Urinary bladder (tissue), 4 donors: Measurements from ENCODE around the gene CUL9. TPM values are rescaled to one million over a fixed set of nuclear protein-coding genes. Genes with fewer than 3 reads are reported as not detected.

Experiments used
- DNase-seq: peaks from one replicate; pipeline ENCODE4 v3.0.0-alpha.2; 2015; ENCODE audit errors: extremely low spot score
- H3K27ac ChIP-seq: one replicate; pipeline ENCODE4 v1.5.1; 2013; ENCODE audit warnings: low read depth, mild to moderate bottlenecking, moderate library complexity
- H3K36me3 ChIP-seq: one replicate; pipeline ENCODE4 v1.6.1; 2013; ENCODE audit warnings: mild to moderate bottlenecking, moderate library complexity; ENCODE audit not compliant: insufficient read depth
- H3K4me1 ChIP-seq: one replicate; pipeline ENCODE4 v1.6.1; 2013; ENCODE audit warnings: mild to moderate bottlenecking, moderate library complexity; ENCODE audit not compliant: insufficient read depth
- H3K4me3 ChIP-seq: one replicate; pipeline ENCODE4 v1.5.1; 2013; ENCODE audit warnings: low read depth, low read length
- WGBS: extraction: QIAGEN DNeasy Blood & Tissue Kit; methylation state at CpG from one replicate; pipeline ENCODE4 v1.1.7; 2013; 5-methylcytosine and 5-hydroxymethylcytosine counted together
- polyA plus RNA-seq: library from polyadenylated mRNA; stranded (reverse); fragments of 200-250 nt; gene quantifications from one replicate; pipeline ENCODE4 v1.2.3, GENCODE V29; 2013
- total RNA-seq: library from RNA; depleted of rRNA; stranded (reverse); fragments of >200 nt; gene quantifications from one replicate; pipeline ENCODE4 v1.2.3, GENCODE V29; 2014
- donor health status: healthy with polysubstance abuse.
- donor health status: healthy.

The CUL9 gene
- total and polyA plus RNA-seq, 2 donors, result 20.6 to 23.5 TPM

- Histone ChIP-seq H3K27ac (no peak overlapping the region), H3K36me3 (no peaks in the 10 kb centered on the region), H3K4me1 (no peaks in the 10 kb centered on the region), H3K4me3 (no peak overlapping the region)
- 81% methylated on average over 11 of the region's 11 CpGs for WGBS
- DNase-seq, result no peak
Observed at GRCh38 chr6:43254846-43255245, 72.8 kb downstream of the CUL9 start.

GRCh38 chr6:43255408-43256054, 73.5 kb downstream of the CUL9 start:
- Histone ChIP-seq H3K27ac (no peak overlapping the region), H3K4me1 (no peaks in the 10 kb centered on the region)
- WGBS, result 80% methylated on average over 11 of the region's 11 CpGs

GRCh38 chr6:43256670-43257366, 74.8 kb downstream of the CUL9 start:
- no peak overlapping the region for H3K4me3 ChIP-seq
- H3K27ac ChIP-seq, result no peak overlapping the region
- no peak for DNase-seq
- WGBS, result 86% methylated on average over 9 of the region's 9 CpGs
- H3K36me3 ChIP-seq, result no peaks in the 10 kb centered on the region
- no peaks in the 10 kb centered on the region for H3K4me1 ChIP-seq

More at GRCh38 chr6:43255408-43256054, 73.5 kb downstream of the CUL9 start:
- Histone ChIP-seq H3K4me3 (no peak overlapping the region), H3K36me3 (no peaks in the 10 kb centered on the region)
- DNase-seq, result no peak

GRCh38 chr6:43257367-43258145, 75.6 kb downstream of the CUL9 start:
- no peaks in the 10 kb centered on the region for H3K36me3 ChIP-seq
- 67% methylated on average over 12 of the region's 12 CpGs for WGBS

GRCh38 chr6:43258180-43258579, 76.2 kb downstream of the CUL9 start:
- H3K27ac ChIP-seq, result no peak overlapping the region
- H3K36me3 ChIP-seq, result no peaks in the 10 kb centered on the region
- no peak for DNase-seq
- H3K4me3 ChIP-seq, result no peak overlapping the region
- WGBS, result 61% methylated on average over 4 of the region's 4 CpGs
- H3K4me1 ChIP-seq, result no peaks in the 10 kb centered on the region

More at GRCh38 chr6:43257367-43258145, 75.6 kb downstream of the CUL9 start:
- no peak overlapping the region for H3K27ac ChIP-seq
- no peaks in the 10 kb centered on the region for H3K4me1 ChIP-seq
- H3K4me3 ChIP-seq, result no peak overlapping the region
- no peak for DNase-seq

- Histone ChIP-seq H3K4me1 (no peaks in the 10 kb centered on the region), H3K27ac (no peak overlapping the region), H3K4me3 (no peak overlapping the region), H3K36me3 (no peaks in the 10 kb centered on the region)
- 89% methylated on average over 30 of the region's 30 CpGs for WGBS
- DNase-seq, result no peak
Observed at GRCh38 chr6:43258807-43259686, 77.1 kb downstream of the CUL9 start.

GRCh38 chr6:43260791-43261190, 78.8 kb downstream of the CUL9 start:
- Histone ChIP-seq H3K27ac (no peak overlapping the region), H3K4me3 (no peak overlapping the region), H3K4me1 (no peaks in the 10 kb centered on the region), H3K36me3 (no peaks in the 10 kb centered on the region)
- 73% methylated on average over 4 of the region's 4 CpGs for WGBS
- no peak for DNase-seq

- no peak for DNase-seq
- H3K27ac ChIP-seq, result no peak overlapping the region
- H3K4me3 ChIP-seq, result no peak overlapping the region
- H3K36me3 ChIP-seq, result no peaks in the 10 kb centered on the region
- H3K4me1 ChIP-seq, result no peaks in the 10 kb centered on the region
- 81% methylated on average over 5 of the region's 5 CpGs for WGBS
Observed at GRCh38 chr6:43261198-43261597, 79.2 kb downstream of the CUL9 start.

- 82% methylated on average over 14 of the region's 14 CpGs for WGBS
- Histone ChIP-seq H3K4me3 (no peak overlapping the region), H3K27ac (no peak overlapping the region), H3K4me1 (no peaks in the 10 kb centered on the region), H3K36me3 (no peaks in the 10 kb centered on the region)
- DNase-seq, result no peak
Observed at GRCh38 chr6:43262000-43262779, 80.2 kb downstream of the CUL9 start.

GRCh38 chr6:43262780-43263313, 80.9 kb downstream of the CUL9 start:
- WGBS, result 90% methylated on average over 39 of the region's 39 CpGs
- H3K36me3 ChIP-seq, result no peaks in the 10 kb centered on the region

GRCh38 chr6:43263314-43264178, 81.5 kb downstream of the CUL9 start:
- Histone ChIP-seq H3K27ac (no peak overlapping the region), H3K4me1 (no peaks in the 10 kb centered on the region), H3K36me3 (no peaks in the 10 kb centered on the region), H3K4me3 (no peak overlapping the region)
- no peak for DNase-seq
- WGBS, result 53% methylated on average over 12 of the region's 12 CpGs

More at GRCh38 chr6:43262780-43263313, 80.9 kb downstream of the CUL9 start:
- DNase-seq, result no peak
- Histone ChIP-seq H3K4me3 (no peak overlapping the region), H3K4me1 (no peaks in the 10 kb centered on the region), H3K27ac (no peak overlapping the region)
